Umbilical cord (tissue), 2 donors: ENCODE results near the gene SLC9A9. TPM values are rescaled to one million over a fixed set of nuclear protein-coding genes. Genes with fewer than 3 reads are reported as not detected.
"Not testable (repeated sequence)": the region's sequence is repeated elsewhere in the genome, so short reads cannot be mapped to it uniquely, and the experiment has no call there.

Source experiments
- DNase-seq: peaks from one replicate; pipeline ENCODE4 v3.0.0-alpha.2; 2015; ENCODE audit warnings: low spot score
- total RNA-seq: library from RNA; depleted of rRNA; stranded (reverse); fragments of >200 nt; gene quantifications from one replicate; pipeline ENCODE4 v1.2.3, GENCODE V29; 2014; ENCODE audit warnings: low replicate concordance; ENCODE audit not compliant: insufficient read depth

SLC9A9 gene
- total RNA-seq, 1 donor from 2014 or later, result 43.6 TPM

- DNase-seq, result no peak
Measured at GRCh38 chr3:143810166-143810952, 37.9 kb downstream of the SLC9A9 start.

- peak; percentile 90 for DNase-seq
Measured at GRCh38 chr3:143809121-143809621, 39.1 kb downstream of the SLC9A9 start.

GRCh38 chr3:143808030-143808429 is 40.2 kb downstream of the SLC9A9 start:
- DNase-seq, result no peak

GRCh38 chr3:143806038-143806437 is 42.2 kb downstream of the SLC9A9 start:
- no peak for DNase-seq

- not testable (repeated sequence) for DNase-seq
Measured at GRCh38 chr3:143805476-143805875, 42.8 kb downstream of the SLC9A9 start.

- DNase-seq, result not testable (repeated sequence)
Measured at GRCh38 chr3:143801046-143801445, 47.2 kb downstream of the SLC9A9 start.

- DNase-seq, result not testable (repeated sequence)
Measured at GRCh38 chr3:143798151-143798550, 50.1 kb downstream of the SLC9A9 start.

- no peak for DNase-seq
Measured at GRCh38 chr3:143795874-143796273, 52.4 kb downstream of the SLC9A9 start.

GRCh38 chr3:143794793-143795462 is 53.3 kb downstream of the SLC9A9 start:
- peak; percentile 33 for DNase-seq

- peak; percentile 87 for DNase-seq
Measured at GRCh38 chr3:143793971-143794370, 54.3 kb downstream of the SLC9A9 start.

- no peak for DNase-seq
Measured at GRCh38 chr3:143791386-143791785, 56.9 kb downstream of the SLC9A9 start.

- DNase-seq, result peak; percentile 72
Measured at GRCh38 chr3:143786219-143787191, 61.8 kb downstream of the SLC9A9 start.

GRCh38 chr3:143784446-143784845 is 63.8 kb downstream of the SLC9A9 start:
- DNase-seq, result no peak

- DNase-seq, result peak; percentile 69
Measured at GRCh38 chr3:143783851-143784370, 64.4 kb downstream of the SLC9A9 start.

- DNase-seq, result peak; percentile 68
Measured at GRCh38 chr3:143775459-143775858, 72.8 kb downstream of the SLC9A9 start.

GRCh38 chr3:143771939-143772338 is 76.3 kb downstream of the SLC9A9 start:
- DNase-seq, result no peak

- DNase-seq, result no peak
Measured at GRCh38 chr3:143771258-143771657, 77.0 kb downstream of the SLC9A9 start.

- DNase-seq, result no peak
Measured at GRCh38 chr3:143770391-143770790, 77.9 kb downstream of the SLC9A9 start.

- DNase-seq, result peak; percentile 70
Measured at GRCh38 chr3:143769616-143770015, 78.7 kb downstream of the SLC9A9 start.

GRCh38 chr3:143764840-143765239 is 83.4 kb downstream of the SLC9A9 start:
- no peak for DNase-seq

GRCh38 chr3:143763564-143764162 is 84.6 kb downstream of the SLC9A9 start:
- peak; percentile 36 for DNase-seq
